Measurements from ENCODE around the gene PTPRG. TPM values are rescaled to one million over a fixed set of nuclear protein-coding genes. Genes with fewer than 3 reads are reported as not detected.

Gene PTPRG
- total RNA-seq, 1 experiment from 2014 or later = 0.73 TPM

DNA sequence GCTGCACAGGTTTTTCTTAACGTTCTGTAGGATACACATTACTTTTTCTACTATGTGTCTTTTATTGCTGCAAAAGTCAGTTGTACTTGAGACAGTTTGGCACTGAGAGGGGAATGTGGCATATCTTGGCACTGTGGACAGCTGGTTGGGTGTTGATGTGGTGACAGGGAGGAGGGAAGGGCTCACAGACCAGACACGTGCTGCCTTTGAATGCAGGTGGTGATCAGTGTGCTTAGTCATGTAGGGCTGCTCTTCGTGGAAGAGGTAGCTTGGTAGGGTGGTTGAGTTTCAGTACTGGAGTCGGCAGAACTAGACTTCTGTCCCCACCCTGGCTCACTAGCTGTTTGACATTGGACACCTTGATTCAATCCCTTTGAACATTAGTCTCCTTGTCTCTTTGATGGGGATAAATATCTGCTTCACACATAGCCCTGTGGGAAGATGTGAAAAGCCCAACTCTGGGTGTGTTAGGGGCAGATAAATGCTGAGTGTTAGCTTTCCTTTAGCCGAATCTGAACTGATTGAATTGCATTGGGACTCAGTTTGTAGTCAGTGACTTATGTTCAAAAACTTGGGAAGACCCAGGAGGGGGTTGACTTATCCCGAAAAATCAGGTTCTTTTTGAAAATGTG lies 108.4 kb downstream of the PTPRG start:
- POLR2A ChIA-PET (ENCODE audit: unreplicated experiment) = no interaction called here
- CTCF ChIA-PET = no interaction called here
- ATAC-seq (no peak), DNase-seq (no peak)
- H3K9ac ChIP-seq (ENCODE audit: low read length) = no peak overlapping the region
- no peaks in the 10 kb centered on the region for H3F3A ChIP-seq (ENCODE audit: low read length, unreplicated experiment)
- H3K27ac ChIP-seq (ENCODE audit: low read length) = no peak overlapping the region
- H3K79me2 ChIP-seq (ENCODE audit: low read length) = no peaks in the 10 kb centered on the region
- no peak overlapping the region for H3K4me2 ChIP-seq (ENCODE audit: low read length)
- H3K4me1 ChIP-seq (ENCODE audit: insufficient read depth, low read length) = no peaks in the 10 kb centered on the region
- H3K36me3 ChIP-seq (ENCODE audit: low read depth, low read length) = no peaks in the 10 kb centered on the region
- no peaks in the 10 kb centered on the region for H3K27me3 ChIP-seq (ENCODE audit: low read length)
- no peak overlapping the region for H2AFZ ChIP-seq (ENCODE audit: low read length)
- no peaks in the 10 kb centered on the region; the same call in 1 of the 2 replicates for H3K9me3 ChIP-seq (ENCODE audit: low read length)
- no peaks in the 10 kb centered on the region for H3K9me2 ChIP-seq (replicated peaks; ENCODE audit: low read length)
- H4K20me1 ChIP-seq (ENCODE audit: low read length) = no peaks in the 10 kb centered on the region
- H3K4me3 ChIP-seq (ENCODE audit: low read length) = no peak overlapping the region
- TF ChIP-seq EZH2 (IDR thresholded peaks at IDR 0.05; ENCODE audit: low read length, unreplicated experiment) = no peak
- no peak for TF ChIP-seq EZH2phosphoT487 (IDR thresholded peaks at IDR 0.05; ENCODE audit: borderline replicate concordance, low read length)
- TF ChIP-seq, protein P1, sequence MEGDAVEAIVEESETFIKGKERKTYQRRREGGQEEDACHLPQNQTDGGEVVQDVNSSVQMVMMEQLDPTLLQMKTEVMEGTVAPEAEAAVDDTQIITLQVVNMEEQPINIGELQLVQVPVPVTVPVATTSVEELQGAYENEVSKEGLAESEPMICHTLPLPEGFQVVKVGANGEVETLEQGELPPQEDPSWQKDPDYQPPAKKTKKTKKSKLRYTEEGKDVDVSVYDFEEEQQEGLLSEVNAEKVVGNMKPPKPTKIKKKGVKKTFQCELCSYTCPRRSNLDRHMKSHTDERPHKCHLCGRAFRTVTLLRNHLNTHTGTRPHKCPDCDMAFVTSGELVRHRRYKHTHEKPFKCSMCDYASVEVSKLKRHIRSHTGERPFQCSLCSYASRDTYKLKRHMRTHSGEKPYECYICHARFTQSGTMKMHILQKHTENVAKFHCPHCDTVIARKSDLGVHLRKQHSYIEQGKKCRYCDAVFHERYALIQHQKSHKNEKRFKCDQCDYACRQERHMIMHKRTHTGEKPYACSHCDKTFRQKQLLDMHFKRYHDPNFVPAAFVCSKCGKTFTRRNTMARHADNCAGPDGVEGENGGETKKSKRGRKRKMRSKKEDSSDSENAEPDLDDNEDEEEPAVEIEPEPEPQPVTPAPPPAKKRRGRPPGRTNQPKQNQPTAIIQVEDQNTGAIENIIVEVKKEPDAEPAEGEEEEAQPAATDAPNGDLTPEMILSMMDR (conservative IDR thresholded peaks at IDR 0.05; ENCODE audit: low read depth, low read length) = no peak
- no TSS peak for BruUV-seq (replicated peaks)
- intact Hi-C loops (cut with micrococcal nuclease) = no loop called here

GRCh38 chr3:61673651-61674050 lies 112.3 kb downstream of the PTPRG start:
- DNase-seq = no peak
- no peaks in the 10 kb centered on the region; the same call in 1 of the 2 replicates for H3K9me3 ChIP-seq (ENCODE audit: low read length)
- H3K9me2 ChIP-seq (replicated peaks; ENCODE audit: low read length) = no peaks in the 10 kb centered on the region
- no peak overlapping the region for H3K4me2 ChIP-seq (ENCODE audit: low read length)
- no peaks in the 10 kb centered on the region for H4K20me1 ChIP-seq (ENCODE audit: low read length)
- POLR2A ChIA-PET (ENCODE audit: unreplicated experiment) = no interaction called here
- H3K4me1 ChIP-seq (ENCODE audit: insufficient read depth, low read length) = no peaks in the 10 kb centered on the region
- H3K9ac ChIP-seq (ENCODE audit: low read length) = no peak overlapping the region
- no TSS peak for BruUV-seq (replicated peaks)
- intact Hi-C loops (cut with micrococcal nuclease) = no loop called here
- no peak for ATAC-seq
- no peaks in the 10 kb centered on the region for H3K79me2 ChIP-seq (ENCODE audit: low read length)
- H3K36me3 ChIP-seq (ENCODE audit: low read depth, low read length) = no peaks in the 10 kb centered on the region
- H2AFZ ChIP-seq (ENCODE audit: low read length) = no peak overlapping the region
- no peak for TF ChIP-seq EZH2phosphoT487 (IDR thresholded peaks at IDR 0.05; ENCODE audit: borderline replicate concordance, low read length)
- TF ChIP-seq EZH2 (IDR thresholded peaks at IDR 0.05; ENCODE audit: low read length, unreplicated experiment) = no peak
- TF ChIP-seq, protein P1 (conservative IDR thresholded peaks at IDR 0.05; ENCODE audit: low read depth, low read length) = no peak
- no peaks in the 10 kb centered on the region for H3F3A ChIP-seq (ENCODE audit: low read length, unreplicated experiment)
- CTCF ChIA-PET = no interaction called here
- no peak overlapping the region for H3K4me3 ChIP-seq (ENCODE audit: low read length)
- H3K27ac ChIP-seq (ENCODE audit: low read length) = no peak overlapping the region
- H3K27me3 ChIP-seq (ENCODE audit: low read length) = no peaks in the 10 kb centered on the region

GRCh38 chr3:61674596-61674995 lies 113.2 kb downstream of the PTPRG start:
- BruUV-seq (replicated peaks) = no TSS peak
- Histone ChIP-seq H3K79me2 (ENCODE audit: low read length) (no peaks in the 10 kb centered on the region), H3K36me3 (ENCODE audit: low read depth, low read length) (no peaks in the 10 kb centered on the region), H3K4me1 (ENCODE audit: insufficient read depth, low read length) (no peaks in the 10 kb centered on the region), H3K9me2 (replicated peaks; ENCODE audit: low read length) (no peaks in the 10 kb centered on the region), H3K9me3 (ENCODE audit: low read length) (no peaks in the 10 kb centered on the region; the same call in 1 of the 2 replicates), H3K4me2 (ENCODE audit: low read length) (no peak overlapping the region), H3K27me3 (ENCODE audit: low read length) (no peaks in the 10 kb centered on the region), H2AFZ (ENCODE audit: low read length) (no peak overlapping the region), H3F3A (ENCODE audit: low read length, unreplicated experiment) (no peaks in the 10 kb centered on the region), H4K20me1 (ENCODE audit: low read length) (no peaks in the 10 kb centered on the region), H3K4me3 (ENCODE audit: low read length) (no peak overlapping the region), H3K27ac (ENCODE audit: low read length) (no peak overlapping the region), H3K9ac (ENCODE audit: low read length) (no peak overlapping the region)
- TF ChIP-seq EZH2phosphoT487 (IDR thresholded peaks at IDR 0.05; ENCODE audit: borderline replicate concordance, low read length) = no peak
- TF ChIP-seq, protein P1 (conservative IDR thresholded peaks at IDR 0.05; ENCODE audit: low read depth, low read length) = no peak
- no peak for TF ChIP-seq EZH2 (IDR thresholded peaks at IDR 0.05; ENCODE audit: low read length, unreplicated experiment)
- POLR2A ChIA-PET (ENCODE audit: unreplicated experiment) = no interaction called here
- CTCF ChIA-PET = no interaction called here
- intact Hi-C loops (cut with micrococcal nuclease) = no loop called here
- ATAC-seq = no peak
- DNase-seq = no peak

Measured in PC-3 (cell line).